Sigmoid colon (tissue), 7 donors: ENCODE data around the gene PIRT. TPM values are rescaled to one million over a fixed set of nuclear protein-coding genes. Genes with fewer than 3 reads are reported as not detected.

ENCODE experiments used
- DNase-seq: peaks from one replicate; pipeline ENCODE4 v3.0.0-alpha.2; 2019
- H3K27ac ChIP-seq, 4 donors: fragments of 200-600 bp; sonication (generic); one replicate each; pipeline ENCODE4 v1.5.1; 2016 to 2019; ENCODE audit warnings: mild to moderate bottlenecking in 1 of 4
- H3K27me3 ChIP-seq, 3 donors: fragments of 200-600 bp; sonication (generic); one replicate each; pipeline ENCODE4 v1.5.1; 2019; ENCODE audit warnings: mild to moderate bottlenecking in 1 of 3
- H3K36me3 ChIP-seq, 4 donors: fragments of 200-600 bp; sonication (generic); one replicate each; pipeline ENCODE4 v1.5.1; 2016 to 2019
- H3K4me1 ChIP-seq, 4 donors: fragments of 200-600 bp; sonication (generic); one replicate each; pipeline ENCODE4 v1.5.1; 2017 to 2019
- H3K4me3 ChIP-seq, 4 donors: fragments of 200-600 bp; sonication (generic); one replicate each; pipeline ENCODE4 v1.5.1; 2017 to 2019; ENCODE audit warnings: mild to moderate bottlenecking in 2 of 4, moderate library complexity in 1 of 4
- H3K9me3 ChIP-seq, 4 donors: fragments of 200-600 bp in 3 of 4; sonication (generic) in 3 of 4; one replicate each; pipeline versions ENCODE4 v1.5.1 to v1.6.1; 2013 to 2019
- EP300 ChIP-seq, 4 donors: sonication (generic); formaldehyde crosslinking; IDR thresholded peaks; one replicate each; pipeline ENCODE4 v1.6.1; 2017; ENCODE audit warnings: antibody characterized with exemption in 4 of 4
- POLR2A ChIP-seq, 2 donors: fragments of 450-650 bp; IDR thresholded peaks; one replicate each; pipeline ENCODE4 v1.6.1; 2016; ENCODE audit warnings: antibody characterized with exemption in 2 of 2, mild to moderate bottlenecking in 2 of 2, moderate library complexity in 2 of 2
- POLR2AphosphoS5 ChIP-seq, 4 donors: sonication (generic); formaldehyde crosslinking; IDR thresholded peaks; one replicate each; pipeline ENCODE4 v1.6.1; 2017; ENCODE audit warnings: antibody characterized with exemption in 4 of 4
- WGBS, 2 donors: extraction: QIAGEN DNeasy Blood & Tissue Kit; methylation state at CpG; one replicate each; pipeline ENCODE4 v1.1.7; 2013; 5-methylcytosine and 5-hydroxymethylcytosine counted together
- intact Hi-C: fragments of 100-400 bp; cut with DNase I; formaldehyde crosslinking; loops from one replicate; pipeline ENCODE4 v1.15.1; 2023
- polyA plus RNA-seq, 3 donors: library from polyadenylated mRNA; stranded (reverse); fragments of 200-250 nt; gene quantifications; one replicate each; pipeline ENCODE4 v1.2.3, GENCODE V29; 2013
- total RNA-seq, 4 donors: library from RNA; depleted of rRNA; stranded (reverse); fragments of >200 nt; gene quantifications; one replicate each; pipeline ENCODE4 v1.1.0, GENCODE V29; 2016
- TF ChIP-seq, protein P1 (sequence below), 4 experiments: fragments of 450-650 bp in 3 of 4; fragments of 200-600 bp in 1 of 4; IDR thresholded peaks; one replicate each; pipeline ENCODE4 v1.5.1; 2016 to 2019; ENCODE audit warnings: antibody characterized with exemption in 4 of 4, mild to moderate bottlenecking in 3 of 4, moderate library complexity in 2 of 4
- donor health status: healthy with polysubstance abuse.
- donor health status: Bipolar disorder and iron deficiency.
- donor health status: healthy.

The PIRT gene
- total and polyA plus RNA-seq, 7 donors: 0.46 to 10.3 (median 3.6) TPM

DNA sequence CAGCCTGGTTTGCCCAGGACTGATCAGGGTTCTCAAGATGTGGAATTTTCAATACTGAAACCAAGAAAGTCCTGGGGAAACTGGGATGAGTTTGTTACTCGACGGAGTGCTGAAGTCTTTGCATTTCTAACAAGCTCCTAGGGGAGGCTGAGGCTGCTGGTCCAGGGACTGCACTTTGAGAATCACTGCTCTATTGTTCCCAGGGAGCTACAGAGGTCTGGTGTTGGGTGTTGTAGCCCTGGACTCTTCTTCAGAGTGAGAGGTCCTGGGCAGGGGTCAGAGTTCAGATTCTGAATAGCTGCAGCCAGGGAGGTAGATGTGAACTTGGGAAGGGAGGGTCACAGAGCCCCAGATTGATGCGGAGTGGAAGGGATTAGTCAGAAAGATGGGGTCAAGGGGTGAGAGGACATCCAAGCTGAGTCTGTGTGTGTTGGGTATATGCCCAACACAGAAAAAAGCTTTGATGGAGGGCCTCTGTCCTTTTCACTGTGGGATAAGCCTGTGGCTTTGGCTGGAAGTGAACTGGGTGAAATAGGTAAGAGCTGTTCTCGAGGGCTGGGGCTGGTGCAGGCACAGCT is 48.1 kb downstream of the PIRT start:
- Histone ChIP-seq H3K27me3 (no peaks in the 10 kb centered on the region), H3K4me3 (no peak overlapping the region), H3K9me3 (no peaks in the 10 kb centered on the region), H3K27ac (no peak overlapping the region), H3K36me3 (no peaks in the 10 kb centered on the region), H3K4me1 (peaks cover 0 to 5% (median 0%) of the 10 kb centered on the region in 4 donors)
- TF ChIP-seq, protein P1, sequence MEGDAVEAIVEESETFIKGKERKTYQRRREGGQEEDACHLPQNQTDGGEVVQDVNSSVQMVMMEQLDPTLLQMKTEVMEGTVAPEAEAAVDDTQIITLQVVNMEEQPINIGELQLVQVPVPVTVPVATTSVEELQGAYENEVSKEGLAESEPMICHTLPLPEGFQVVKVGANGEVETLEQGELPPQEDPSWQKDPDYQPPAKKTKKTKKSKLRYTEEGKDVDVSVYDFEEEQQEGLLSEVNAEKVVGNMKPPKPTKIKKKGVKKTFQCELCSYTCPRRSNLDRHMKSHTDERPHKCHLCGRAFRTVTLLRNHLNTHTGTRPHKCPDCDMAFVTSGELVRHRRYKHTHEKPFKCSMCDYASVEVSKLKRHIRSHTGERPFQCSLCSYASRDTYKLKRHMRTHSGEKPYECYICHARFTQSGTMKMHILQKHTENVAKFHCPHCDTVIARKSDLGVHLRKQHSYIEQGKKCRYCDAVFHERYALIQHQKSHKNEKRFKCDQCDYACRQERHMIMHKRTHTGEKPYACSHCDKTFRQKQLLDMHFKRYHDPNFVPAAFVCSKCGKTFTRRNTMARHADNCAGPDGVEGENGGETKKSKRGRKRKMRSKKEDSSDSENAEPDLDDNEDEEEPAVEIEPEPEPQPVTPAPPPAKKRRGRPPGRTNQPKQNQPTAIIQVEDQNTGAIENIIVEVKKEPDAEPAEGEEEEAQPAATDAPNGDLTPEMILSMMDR (IDR thresholded peaks at IDR 0.05): no peak
- TF ChIP-seq POLR2AphosphoS5 (IDR thresholded peaks at IDR 0.05): no peak
- no peak for TF ChIP-seq EP300 (IDR thresholded peaks at IDR 0.05)
- 76 to 83% methylated on average over 4 of the region's 4 CpGs for WGBS, 2 donors
- no peak for DNase-seq
- intact Hi-C loops: no loop called here

DNA sequence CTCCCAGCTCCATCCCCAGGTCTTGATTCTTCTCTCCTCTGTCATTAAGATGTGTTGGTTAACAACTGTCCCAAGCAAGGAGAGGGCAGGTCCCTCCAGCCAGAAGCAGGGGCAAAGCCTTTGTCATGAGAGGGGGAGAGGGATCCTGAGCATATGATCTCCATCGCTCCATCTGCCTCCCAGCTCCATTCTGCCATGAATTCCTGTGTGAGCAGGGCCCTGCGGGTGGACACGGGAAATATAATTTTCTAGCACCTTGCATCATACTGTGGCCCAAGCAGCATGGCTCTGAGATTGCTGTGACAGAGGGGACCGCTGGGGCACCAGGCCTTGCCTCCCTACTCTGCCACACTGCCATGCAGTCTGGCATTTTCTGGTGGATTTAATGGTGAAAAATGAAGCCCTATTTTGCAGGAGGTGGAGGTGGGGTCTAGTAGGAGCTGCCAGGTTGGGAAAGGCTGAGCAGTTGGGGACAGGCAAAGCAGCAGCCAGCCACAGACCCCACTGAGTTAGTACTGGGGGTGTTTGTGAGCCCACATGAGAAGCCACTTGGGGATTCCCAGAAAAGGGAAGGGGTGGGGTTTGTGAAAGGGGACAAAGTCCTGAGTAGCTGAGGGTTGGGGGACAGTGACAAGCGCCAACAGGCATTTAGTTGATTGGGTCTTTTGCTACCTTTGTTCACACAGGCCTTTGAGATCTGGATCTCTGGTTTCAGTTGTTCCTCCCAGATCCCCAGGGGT is 50.4 kb downstream of the PIRT start:
- Histone ChIP-seq H3K4me3 (no peak overlapping the region), H3K9me3 (peaks cover 0 to 6% (median 0%) of the 10 kb centered on the region in 4 donors), H3K4me1 (peaks cover 0 to 5% (median 0%) of the 10 kb centered on the region in 4 donors), H3K27ac (no peak overlapping the region), H3K27me3 (no peaks in the 10 kb centered on the region), H3K36me3 (no peaks in the 10 kb centered on the region)
- WGBS, 2 donors: 90 to 94% methylated on average over 5 of the region's 5 CpGs
- TF ChIP-seq, protein P1 (IDR thresholded peaks at IDR 0.05): no peak
- TF ChIP-seq EP300 (IDR thresholded peaks at IDR 0.05): no peak
- no peak for TF ChIP-seq POLR2AphosphoS5 (IDR thresholded peaks at IDR 0.05)
- DNase-seq: no peak
- intact Hi-C loops: no loop called here

DNA sequence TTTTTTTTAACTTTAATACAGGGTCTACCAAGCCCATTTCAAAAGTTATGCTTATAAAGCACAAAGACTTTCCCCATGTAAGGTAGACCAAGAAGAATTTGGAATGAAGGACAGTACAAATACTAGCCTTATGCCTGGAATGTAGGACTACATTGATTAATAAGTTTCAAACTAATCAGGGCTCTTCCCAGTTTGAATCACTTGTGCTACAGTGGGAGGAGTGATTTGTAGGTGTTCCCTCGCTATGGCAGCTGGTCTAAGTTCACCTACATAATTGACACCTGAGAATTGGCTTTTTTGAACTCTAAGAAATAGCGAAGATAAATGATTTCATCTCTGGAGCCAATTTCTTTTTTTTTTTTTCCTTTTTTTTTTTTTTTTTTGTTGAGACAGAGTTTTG is 52.6 kb downstream of the PIRT start:
- no peak overlapping the region for H3K27ac ChIP-seq
- WGBS, 2 donors: 18 to 80% methylated on average over 2 of the region's 2 CpGs
- intact Hi-C loops: no loop called here

DNA sequence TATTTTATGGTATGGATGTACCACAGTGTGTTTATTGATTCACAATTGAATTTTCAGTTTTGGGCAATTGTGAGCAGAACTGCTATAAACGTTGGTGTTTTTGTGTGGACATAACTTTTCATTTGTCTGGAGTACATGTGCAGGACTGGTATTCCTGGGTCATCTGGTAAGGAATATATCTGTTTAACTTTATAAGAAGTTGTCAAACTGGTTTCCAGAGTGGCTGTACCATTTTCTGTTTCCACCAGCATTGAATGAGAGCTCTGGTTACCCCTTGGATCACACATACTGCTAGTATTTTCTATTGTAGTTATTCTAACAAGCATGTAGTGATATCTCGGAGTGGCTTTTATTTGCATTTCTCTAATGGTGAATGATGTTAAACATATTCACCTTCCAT is 58.3 kb downstream of the PIRT start:
- intact Hi-C loops: no loop called here
- H3K4me3 ChIP-seq: no peak overlapping the region
- H3K36me3 ChIP-seq: no peaks in the 10 kb centered on the region
- no peak overlapping the region for H3K27ac ChIP-seq
- H3K9me3 ChIP-seq: peaks cover 0 to 6% (median 0%) of the 10 kb centered on the region in 4 donors
- TF ChIP-seq POLR2AphosphoS5 (IDR thresholded peaks at IDR 0.05) (no peak), POLR2A (IDR thresholded peaks at IDR 0.05) (no peak), EP300 (IDR thresholded peaks at IDR 0.05) (no peak)
- TF ChIP-seq, protein P1 (IDR thresholded peaks at IDR 0.05): no peak
- 19 to 68% methylated on average over 2 of the region's 2 CpGs for WGBS, 2 donors
- no peaks in the 10 kb centered on the region for H3K27me3 ChIP-seq
- no peak for DNase-seq
- H3K4me1 ChIP-seq: no peaks in the 10 kb centered on the region

More for the DNA sequence above, 52.6 kb downstream of the PIRT start:
- H3K27me3 ChIP-seq: no peaks in the 10 kb centered on the region
- H3K4me3 ChIP-seq: no peak overlapping the region
- no peaks in the 10 kb centered on the region for H3K36me3 ChIP-seq
- H3K9me3 ChIP-seq: peaks cover 0 to 6% (median 0%) of the 10 kb centered on the region in 4 donors
- no peak for DNase-seq
- peaks cover 0 to 3% (median 0%) of the 10 kb centered on the region in 4 donors for H3K4me1 ChIP-seq
- TF ChIP-seq, protein P1 (IDR thresholded peaks at IDR 0.05): no peak
